KOPT-K1 (cell line): Measurements from ENCODE around the gene BRIP1.

Experiments used
- H3K27ac ChIP-seq: fragments of 200-600 bp; sonication (generic); 2 replicates; pipeline ENCODE4 v1.5.1; 2016; ENCODE audit warnings: antibody characterized with exemption, mild to moderate bottlenecking, low read depth, low read length; ENCODE audit not compliant: poor library complexity, severe bottlenecking
- H3K36me3 ChIP-seq: fragments of 200-600 bp; sonication (generic); 2 replicates; pipeline ENCODE4 v1.5.1; 2017; ENCODE audit warnings: antibody characterized with exemption, mild to moderate bottlenecking, low read length, moderate library complexity; ENCODE audit not compliant: insufficient read depth
- H3K9me3 ChIP-seq: fragments of 200-600 bp; sonication (generic); 2 replicates; pipeline ENCODE4 v1.5.1; 2017; ENCODE audit warnings: antibody characterized with exemption, low read length, mild to moderate bottlenecking; ENCODE audit not compliant: insufficient read depth, poor library complexity, severe bottlenecking

Gene BRIP1

DNA sequence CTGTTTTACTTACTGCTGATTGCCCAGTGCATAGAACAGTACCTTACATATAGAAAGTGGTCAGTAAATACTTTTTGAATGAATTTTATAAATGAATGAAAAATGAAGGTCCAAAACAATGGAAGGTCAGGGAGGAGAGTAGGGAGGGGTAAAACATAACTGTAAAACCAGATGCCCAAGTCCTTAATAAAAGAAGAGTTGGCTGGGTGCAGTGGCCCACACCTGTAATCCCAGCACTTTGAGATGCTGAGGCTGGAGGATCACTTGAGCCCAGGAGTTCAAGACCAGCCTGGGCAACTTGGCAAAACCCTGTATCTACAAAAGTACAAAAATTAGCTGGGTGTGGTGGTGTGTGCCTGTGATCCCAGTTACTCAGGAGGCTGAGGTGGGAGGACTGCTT is 108.2 kb downstream of the BRIP1 start:
- Histone ChIP-seq H3K36me3 (peaks cover 76% of the 10 kb centered on the region), H3K27ac (no peak overlapping the region), H3K9me3 (no peaks in the 10 kb centered on the region)

GRCh38 chr17:61754124-61754523 is 109.2 kb downstream of the BRIP1 start:
- Histone ChIP-seq H3K36me3 (peaks cover 76% of the 10 kb centered on the region), H3K9me3 (no peaks in the 10 kb centered on the region), H3K27ac (no peak overlapping the region)

- Histone ChIP-seq H3K9me3 (peaks cover under 1% of the 10 kb centered on the region), H3K36me3 (peaks cover 77% of the 10 kb centered on the region), H3K27ac (no peak overlapping the region)
Observed at GRCh38 chr17:61753696-61754095, 109.6 kb downstream of the BRIP1 start.

DNA sequence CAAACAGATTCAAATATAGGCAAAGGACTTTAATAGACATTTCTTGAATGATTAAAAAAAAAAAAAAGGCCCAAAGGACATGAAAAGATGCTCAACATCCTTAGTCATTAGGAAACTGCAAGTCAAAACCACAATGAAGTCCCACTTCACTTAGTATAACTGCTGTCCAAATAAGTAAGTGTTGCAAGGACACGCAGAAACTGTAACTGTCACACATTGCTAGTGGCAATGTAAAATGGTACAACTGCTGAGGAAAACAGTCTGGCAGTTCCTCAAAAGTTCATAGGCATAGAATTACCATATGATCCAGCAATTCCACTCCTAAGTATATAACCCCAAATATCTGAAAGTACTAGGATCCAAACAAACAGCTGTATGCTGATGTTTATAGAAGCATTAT is 112.7 kb downstream of the BRIP1 start:
- peaks cover 85% of the 10 kb centered on the region for H3K36me3 ChIP-seq
- no peak overlapping the region for H3K27ac ChIP-seq
- H3K9me3 ChIP-seq = peaks cover 29% of the 10 kb centered on the region

- Histone ChIP-seq H3K36me3 (peaks cover 87% of the 10 kb centered on the region), H3K9me3 (peaks cover 29% of the 10 kb centered on the region), H3K27ac (no peak overlapping the region)
Observed at GRCh38 chr17:61749823-61750404, 113.4 kb downstream of the BRIP1 start.

DNA sequence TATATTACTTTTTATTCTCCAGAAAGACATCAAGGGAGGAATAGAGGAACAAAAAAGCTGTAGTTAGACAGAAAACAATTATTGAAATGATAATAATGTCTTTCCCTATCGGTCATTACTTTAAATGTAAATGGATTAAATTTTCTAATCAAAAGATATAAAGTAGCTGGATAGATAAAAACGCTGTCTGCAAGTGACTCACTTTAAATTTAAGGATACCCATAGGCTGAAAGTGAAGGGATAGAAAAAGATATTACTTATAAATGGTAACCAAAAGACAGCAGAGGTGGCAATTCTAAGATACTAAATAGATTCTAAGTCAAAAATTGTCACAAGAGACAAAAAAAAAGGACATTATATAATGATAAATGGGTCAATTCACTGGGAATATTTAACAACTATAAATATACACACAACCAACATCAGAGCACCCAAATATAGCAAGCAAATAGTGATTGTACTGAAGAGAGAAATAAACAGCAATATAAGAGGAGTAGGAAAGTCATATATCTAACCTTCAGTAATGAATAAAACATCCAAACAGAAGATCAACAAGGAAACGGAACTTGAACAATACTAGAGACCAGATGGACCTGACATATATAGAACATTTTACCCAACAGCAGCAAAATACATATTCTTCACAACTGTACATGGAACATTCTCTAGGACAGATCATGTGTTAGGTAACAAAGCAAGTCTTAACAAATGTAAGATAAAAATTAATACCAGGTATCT is 116.9 kb downstream of the BRIP1 start:
- H3K36me3 ChIP-seq = peaks cover 92% of the 10 kb centered on the region
- peaks cover 41% of the 10 kb centered on the region for H3K9me3 ChIP-seq
- no peak overlapping the region for H3K27ac ChIP-seq

DNA sequence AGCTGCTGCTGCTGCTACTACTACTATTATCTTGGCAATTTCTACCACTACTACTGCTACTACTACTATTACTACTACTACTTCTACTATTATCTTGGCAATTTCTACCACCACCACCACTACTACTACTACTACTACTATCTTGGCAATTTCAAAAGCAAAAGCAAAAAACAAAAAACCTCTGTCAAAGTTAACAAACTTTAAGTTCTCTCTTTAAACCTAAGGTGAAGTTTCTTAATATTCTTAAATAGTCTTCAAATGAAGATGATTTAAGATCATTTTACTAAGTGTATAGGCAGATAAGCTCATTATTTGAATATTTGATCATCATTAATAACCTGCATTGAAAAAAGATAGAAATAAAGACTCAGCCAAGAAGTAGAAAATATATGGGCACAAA is 118.5 kb downstream of the BRIP1 start:
- peaks cover 92% of the 10 kb centered on the region for H3K36me3 ChIP-seq
- peaks cover 46% of the 10 kb centered on the region for H3K9me3 ChIP-seq
- no peak overlapping the region for H3K27ac ChIP-seq

GRCh38 chr17:61744252-61744651 is 119.1 kb downstream of the BRIP1 start:
- Histone ChIP-seq H3K36me3 (peaks cover 92% of the 10 kb centered on the region), H3K9me3 (peaks cover 46% of the 10 kb centered on the region), H3K27ac (no peak overlapping the region)

- H3K36me3 ChIP-seq = peaks cover 92% of the 10 kb centered on the region
- no peak overlapping the region for H3K27ac ChIP-seq
- peaks cover 50% of the 10 kb centered on the region for H3K9me3 ChIP-seq
Observed at GRCh38 chr17:61743766-61744165, 119.6 kb downstream of the BRIP1 start.

GRCh38 chr17:61739002-61739401 is 124.3 kb downstream of the BRIP1 start:
- Histone ChIP-seq H3K27ac (no peak overlapping the region), H3K9me3 (peaks cover 40% of the 10 kb centered on the region), H3K36me3 (peaks cover 90% of the 10 kb centered on the region)

GRCh38 chr17:61738249-61738648 is 125.1 kb downstream of the BRIP1 start:
- Histone ChIP-seq H3K9me3 (peaks cover 40% of the 10 kb centered on the region), H3K27ac (no peak overlapping the region), H3K36me3 (peaks cover 86% of the 10 kb centered on the region)

DNA sequence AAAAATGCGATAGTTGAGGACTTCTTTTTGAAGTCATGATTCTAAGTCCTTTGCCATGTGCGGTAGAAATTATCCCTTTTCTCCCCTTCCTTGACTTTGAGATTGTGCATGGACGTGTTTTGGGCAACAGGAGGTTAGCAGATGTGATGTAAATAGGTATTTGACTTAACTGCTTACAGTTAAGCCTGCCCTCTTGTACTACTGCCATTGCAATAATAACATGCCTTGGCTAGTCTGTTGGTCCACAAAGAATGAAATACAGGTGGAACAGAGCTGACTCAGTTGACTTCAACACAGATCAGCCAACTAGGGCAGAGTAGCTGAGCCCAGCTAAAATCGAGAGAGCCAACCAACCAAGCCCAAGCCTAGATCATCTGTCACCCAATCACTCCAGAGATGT is 125.5 kb downstream of the BRIP1 start:
- no peak overlapping the region for H3K27ac ChIP-seq
- H3K36me3 ChIP-seq = peaks cover 87% of the 10 kb centered on the region
- peaks cover 40% of the 10 kb centered on the region for H3K9me3 ChIP-seq

GRCh38 chr17:61736438-61736837 is 126.9 kb downstream of the BRIP1 start:
- Histone ChIP-seq H3K36me3 (peaks cover 84% of the 10 kb centered on the region), H3K27ac (no peak overlapping the region), H3K9me3 (peaks cover 27% of the 10 kb centered on the region)

DNA sequence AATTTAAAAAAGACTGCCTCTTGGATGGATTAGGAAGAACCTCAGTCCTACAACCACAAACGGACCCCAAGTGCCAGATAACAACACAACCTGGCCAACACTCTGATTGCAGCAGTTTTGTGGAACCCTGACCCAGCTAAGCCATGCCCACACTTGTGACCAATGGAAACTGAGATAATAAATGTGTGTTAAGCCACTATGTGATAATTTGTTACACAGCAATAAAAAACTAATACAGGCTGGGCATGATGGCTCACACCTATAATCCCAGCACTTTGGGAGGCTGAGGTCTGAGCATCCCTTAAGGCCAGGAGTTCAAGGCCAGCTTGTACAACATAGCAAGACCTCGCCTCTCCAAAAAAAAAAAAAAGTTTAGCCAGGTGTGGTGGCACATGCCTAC is 127.5 kb downstream of the BRIP1 start:
- peaks cover 23% of the 10 kb centered on the region for H3K9me3 ChIP-seq
- no peak overlapping the region for H3K27ac ChIP-seq
- H3K36me3 ChIP-seq = peaks cover 84% of the 10 kb centered on the region

- peaks cover 23% of the 10 kb centered on the region for H3K9me3 ChIP-seq
- no peak overlapping the region for H3K27ac ChIP-seq
- peaks cover 80% of the 10 kb centered on the region for H3K36me3 ChIP-seq
Observed at GRCh38 chr17:61734466-61734865, 128.9 kb downstream of the BRIP1 start.

- H3K36me3 ChIP-seq = peaks cover 80% of the 10 kb centered on the region
- no peak overlapping the region for H3K27ac ChIP-seq
- H3K9me3 ChIP-seq = peaks cover 21% of the 10 kb centered on the region
Observed at GRCh38 chr17:61734012-61734411, 129.3 kb downstream of the BRIP1 start.
